HepG2 (cell line): ENCODE results near the gene CALN1. TPM values are rescaled to one million over a fixed set of nuclear protein-coding genes. Genes with fewer than 3 reads are reported as not detected.

Source experiments
- ADNP ChIP-seq: sonication (generic); formaldehyde crosslinking; IDR thresholded peaks from 2 replicates; pipeline ENCODE4 v1.4.0; 2020; ENCODE audit warnings: missing genetic modification reagents
- BCL6 ChIP-seq: IDR thresholded peaks from 2 replicates; pipeline ENCODE4 v1.6.1; 2016; ENCODE audit warnings: missing genetic modification reagents, missing compliant biosample characterization
- EEA1 ChIP-seq: sonication (generic); formaldehyde crosslinking; IDR thresholded peaks from 2 replicates; pipeline ENCODE4 v1.5.1; 2020; ENCODE audit warnings: mild to moderate bottlenecking, missing genetic modification reagents, borderline replicate concordance
- EP300 ChIP-seq, 3 experiments: sonication (generic) in 1 of 3; formaldehyde crosslinking in 1 of 3; IDR thresholded peaks; 2 replicates each; pipeline versions ENCODE4 v1.5.1 to v1.6.1; 2011 to 2020; ENCODE audit warnings: low read depth in 2 of 3, low read length in 2 of 3, borderline replicate concordance in 1 of 3, improper control_type of control experiment in 1 of 3, mild to moderate bottlenecking in 1 of 3, missing genetic modification reagents in 1 of 3, moderate library complexity in 1 of 3
- EZH2 ChIP-seq: conservative IDR thresholded peaks from 2 replicates; pipeline ENCODE4 v1.6.1; 2012; ENCODE audit warnings: mild to moderate bottlenecking, low read depth, low read length, moderate library complexity
- HNRNPLL ChIP-seq: fragments of 200-400 bp; formaldehyde crosslinking; IDR thresholded peaks from 2 replicates; pipeline ENCODE4 v1.6.1; 2017; ENCODE audit warnings: mild to moderate bottlenecking, low read depth, low read length; ENCODE audit not compliant: poor library complexity, severe bottlenecking
- IKZF4 ChIP-seq: sonication (generic); formaldehyde crosslinking; IDR thresholded peaks from 2 replicates; pipeline ENCODE4 v1.5.1; 2020; ENCODE audit warnings: borderline replicate concordance, mild to moderate bottlenecking, low read depth, missing genetic modification reagents; ENCODE audit errors: not compliant biosample characterization
- KDM5B ChIP-seq: sonication (generic); formaldehyde crosslinking; IDR thresholded peaks from 2 replicates; pipeline ENCODE4 v1.4.0; 2020; ENCODE audit warnings: missing genetic modification reagents, mild to moderate bottlenecking, borderline replicate concordance
- LCORL ChIP-seq, 2 experiments: fragments of 450-650 bp in 1 of 2; sonication (generic) in 1 of 2; formaldehyde crosslinking in 1 of 2; IDR thresholded peaks; 2 replicates each; pipeline versions ENCODE4 v1.5.0 to v1.6.1; 2017 to 2020; ENCODE audit warnings: antibody characterized with exemption in 1 of 2, missing genetic modification reagents in 1 of 2
- MAFF ChIP-seq: IDR thresholded peaks from 2 replicates; pipeline ENCODE4 v1.6.1; 2011; ENCODE audit warnings: low read depth, low read length, improper control_type of control experiment
- SNRNP70 ChIP-seq: fragments of 200-400 bp; formaldehyde crosslinking; IDR thresholded peaks from 2 replicates; pipeline ENCODE4 v1.6.1; 2017; ENCODE audit warnings: mild to moderate bottlenecking, low read depth, low read length, moderate library complexity
- XRCC5 ChIP-seq: fragments of 200-400 bp; formaldehyde crosslinking; optimal IDR thresholded peaks from 2 replicates; pipeline ENCODE3; 2017; ENCODE audit warnings: mild to moderate bottlenecking, low read length
- YEATS2 ChIP-seq: sonication (generic); formaldehyde crosslinking; IDR thresholded peaks from 2 replicates; pipeline ENCODE4 v1.4.0; 2020; ENCODE audit warnings: missing genetic modification reagents, borderline replicate concordance
- ZMYM2 ChIP-seq: sonication (generic); formaldehyde crosslinking; IDR thresholded peaks from 2 replicates; pipeline ENCODE4 v1.8.0; 2022; ENCODE audit warnings: mild to moderate bottlenecking, missing genetic modification reagents
- ZMYM3 ChIP-seq: sonication (generic); formaldehyde crosslinking; IDR thresholded peaks from 2 replicates; pipeline ENCODE4 v1.5.1; 2020; ENCODE audit warnings: mild to moderate bottlenecking, missing genetic modification reagents
- ZNF296 ChIP-seq: sonication (generic); formaldehyde crosslinking; conservative IDR thresholded peaks from 2 replicates; pipeline ENCODE4 v1.5.0; 2020; ENCODE audit warnings: mild to moderate bottlenecking, missing genetic modification reagents
- ZNF644 ChIP-seq: IDR thresholded peaks from 2 replicates; pipeline ENCODE4 v1.6.1; 2016; ENCODE audit warnings: low read depth
- ZNF720 ChIP-seq: sonication (generic); formaldehyde crosslinking; IDR thresholded peaks from 2 replicates; pipeline ENCODE4 v1.4.0; 2020; ENCODE audit warnings: missing genetic modification reagents
- ZNF83 ChIP-seq: sonication (generic); formaldehyde crosslinking; IDR thresholded peaks from 2 replicates; pipeline ENCODE4 v1.4.0; 2020; ENCODE audit warnings: missing genetic modification reagents, mild to moderate bottlenecking, borderline replicate concordance
- polyA plus RNA-seq, 8 experiments: library from polyadenylated mRNA; depleted of rRNA in 3 of 8; stranded (reverse) in 7 of 8; unstranded in 1 of 8; fragments of >200 nt; fragmentation: Illumina TruSeq in 4 of 8; extraction: Trizol in 4 of 8; gene quantifications; 2 replicates each; pipeline versions ENCODE4 v1.2.1 to v1.2.3, GENCODE V29; 2011 to 2016; ENCODE audit warnings: low read depth in 4 of 8, missing spikeins in 1 of 8, mixed read lengths in 1 of 8; ENCODE audit not compliant: insufficient read depth in 1 of 8
- total RNA-seq, 5 experiments: library from RNA; depleted of rRNA; stranded (reverse); fragments of >200 nt; fragmentation: Illumina TruSeq; extraction: Trizol; gene quantifications; 2 replicates each; pipeline ENCODE4 v1.2.3, GENCODE V29; 2016; ENCODE audit warnings: low read depth in 1 of 5
- TF ChIP-seq, protein P1 (sequence below): sonication (generic); formaldehyde crosslinking; IDR thresholded peaks from 2 replicates; pipeline ENCODE4 v1.5.0; 2020; ENCODE audit warnings: mild to moderate bottlenecking, missing genetic modification reagents, moderate library complexity
- TF ChIP-seq, protein P2 (sequence below): IDR thresholded peaks from 2 replicates; pipeline ENCODE4 v1.6.1; 2016; ENCODE audit warnings: mild to moderate bottlenecking
- TF ChIP-seq, protein P3 (sequence below): IDR thresholded peaks from 2 replicates; pipeline ENCODE4 v1.6.1; 2016; ENCODE audit warnings: missing genetic modification reagents, missing compliant biosample characterization
- TF ChIP-seq, protein P4 (sequence below): sonication (generic); formaldehyde crosslinking; IDR thresholded peaks from 2 replicates; pipeline ENCODE4 v1.5.0; 2020; ENCODE audit warnings: missing genetic modification reagents
- TF ChIP-seq, protein P5 (sequence below): IDR thresholded peaks from 2 replicates; pipeline ENCODE4 v1.6.1; 2016; ENCODE audit warnings: low read depth, control low read depth

Gene CALN1
- total and polyA plus RNA-seq, 2 of the 13 experiments (the other 11 are each of a cell fraction or from before 2014, with no cell fraction given), result not detected

DNA sequence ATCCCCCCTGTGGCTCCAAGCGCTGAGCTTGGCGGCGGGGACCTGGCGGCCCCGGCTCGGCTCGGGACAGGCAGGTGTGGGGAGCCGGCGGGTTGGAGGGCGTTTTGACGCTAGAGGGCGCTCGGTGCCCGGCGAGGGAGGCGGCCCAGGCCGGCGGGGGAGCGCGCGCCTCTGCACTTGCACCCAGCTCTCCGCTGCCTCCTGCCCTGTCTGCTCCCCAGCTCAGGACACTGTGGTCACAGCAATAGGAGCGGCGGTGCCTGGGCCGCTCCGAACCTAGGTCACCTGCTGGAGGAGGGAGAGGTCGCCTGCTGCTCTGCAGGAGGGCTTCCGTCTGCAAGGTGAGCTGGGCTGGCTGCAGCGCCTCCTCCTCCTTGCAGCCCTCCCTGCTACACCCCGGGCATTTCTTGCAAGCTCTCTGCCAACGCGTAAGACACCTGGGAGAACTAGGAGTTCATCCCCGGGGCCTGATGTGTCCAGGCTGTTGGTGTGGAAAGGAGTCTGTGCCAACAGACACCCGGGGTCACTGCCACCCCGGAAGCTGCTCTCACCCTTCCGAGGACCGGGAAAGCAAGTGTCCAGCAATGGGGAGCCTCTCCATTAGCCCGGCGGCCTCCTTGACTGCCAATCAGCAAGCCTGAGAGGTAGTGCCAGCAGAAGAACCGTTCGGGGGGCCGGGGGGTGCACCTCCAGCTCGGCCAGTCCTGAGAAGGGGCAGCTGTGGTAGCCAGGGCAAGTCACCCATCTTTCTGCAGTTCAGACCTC lies 659.8 kb downstream of the CALN1 start (continued):
- TF ChIP-seq, protein P1, sequence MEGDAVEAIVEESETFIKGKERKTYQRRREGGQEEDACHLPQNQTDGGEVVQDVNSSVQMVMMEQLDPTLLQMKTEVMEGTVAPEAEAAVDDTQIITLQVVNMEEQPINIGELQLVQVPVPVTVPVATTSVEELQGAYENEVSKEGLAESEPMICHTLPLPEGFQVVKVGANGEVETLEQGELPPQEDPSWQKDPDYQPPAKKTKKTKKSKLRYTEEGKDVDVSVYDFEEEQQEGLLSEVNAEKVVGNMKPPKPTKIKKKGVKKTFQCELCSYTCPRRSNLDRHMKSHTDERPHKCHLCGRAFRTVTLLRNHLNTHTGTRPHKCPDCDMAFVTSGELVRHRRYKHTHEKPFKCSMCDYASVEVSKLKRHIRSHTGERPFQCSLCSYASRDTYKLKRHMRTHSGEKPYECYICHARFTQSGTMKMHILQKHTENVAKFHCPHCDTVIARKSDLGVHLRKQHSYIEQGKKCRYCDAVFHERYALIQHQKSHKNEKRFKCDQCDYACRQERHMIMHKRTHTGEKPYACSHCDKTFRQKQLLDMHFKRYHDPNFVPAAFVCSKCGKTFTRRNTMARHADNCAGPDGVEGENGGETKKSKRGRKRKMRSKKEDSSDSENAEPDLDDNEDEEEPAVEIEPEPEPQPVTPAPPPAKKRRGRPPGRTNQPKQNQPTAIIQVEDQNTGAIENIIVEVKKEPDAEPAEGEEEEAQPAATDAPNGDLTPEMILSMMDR (CRISPR knock-in tag), result peak; percentile 89
- TF ChIP-seq, protein P2, sequence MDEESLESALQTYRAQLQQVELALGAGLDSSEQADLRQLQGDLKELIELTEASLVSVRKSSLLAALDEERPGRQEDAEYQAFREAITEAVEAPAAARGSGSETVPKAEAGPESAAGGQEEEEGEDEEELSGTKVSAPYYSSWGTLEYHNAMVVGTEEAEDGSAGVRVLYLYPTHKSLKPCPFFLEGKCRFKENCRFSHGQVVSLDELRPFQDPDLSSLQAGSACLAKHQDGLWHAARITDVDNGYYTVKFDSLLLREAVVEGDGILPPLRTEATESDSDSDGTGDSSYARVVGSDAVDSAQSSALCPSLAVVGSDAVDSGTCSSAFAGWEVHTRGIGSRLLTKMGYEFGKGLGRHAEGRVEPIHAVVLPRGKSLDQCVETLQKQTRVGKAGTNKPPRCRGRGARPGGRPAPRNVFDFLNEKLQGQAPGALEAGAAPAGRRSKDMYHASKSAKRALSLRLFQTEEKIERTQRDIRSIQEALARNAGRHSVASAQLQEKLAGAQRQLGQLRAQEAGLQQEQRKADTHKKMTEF (CRISPR knock-in tag), result no peak
- no peak for TF ChIP-seq YEATS2 (CRISPR knock-in tag)
- TF ChIP-seq ZNF720 (CRISPR knock-in tag), result no peak
- TF ChIP-seq, protein P3, sequence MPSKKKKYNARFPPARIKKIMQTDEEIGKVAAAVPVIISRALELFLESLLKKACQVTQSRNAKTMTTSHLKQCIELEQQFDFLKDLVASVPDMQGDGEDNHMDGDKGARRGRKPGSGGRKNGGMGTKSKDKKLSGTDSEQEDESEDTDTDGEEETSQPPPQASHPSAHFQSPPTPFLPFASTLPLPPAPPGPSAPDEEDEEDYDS (CRISPR knock-in tag), result no peak
- no peak for TF ChIP-seq EZH2
- peak; percentile 36; the same call in 1 of the 2 replicates for TF ChIP-seq EEA1 (CRISPR knock-in tag)
- TF ChIP-seq, protein P4, sequence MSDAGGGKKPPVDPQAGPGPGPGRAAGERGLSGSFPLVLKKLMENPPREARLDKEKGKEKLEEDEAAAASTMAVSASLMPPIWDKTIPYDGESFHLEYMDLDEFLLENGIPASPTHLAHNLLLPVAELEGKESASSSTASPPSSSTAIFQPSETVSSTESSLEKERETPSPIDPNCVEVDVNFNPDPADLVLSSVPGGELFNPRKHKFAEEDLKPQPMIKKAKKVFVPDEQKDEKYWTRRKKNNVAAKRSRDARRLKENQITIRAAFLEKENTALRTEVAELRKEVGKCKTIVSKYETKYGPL (CRISPR knock-in tag), result no peak
- no peak for TF ChIP-seq ZMYM2 (CRISPR knock-in tag)
- no peak for TF ChIP-seq ZNF644 (CRISPR knock-in tag)
- TF ChIP-seq ZMYM3 (CRISPR knock-in tag), result peak; percentile 69
- TF ChIP-seq KDM5B, result peak; percentile 60; the same call in 1 of the 2 replicates
- no peak for TF ChIP-seq LCORL (IDR thresholded peaks at IDR 0.05)
- peak; percentile 28; the same call in 1 of the 2 replicates for TF ChIP-seq LCORL (CRISPR knock-in tag; IDR thresholded peaks at IDR 0.05)
- peak; percentile 51 for TF ChIP-seq XRCC5
- TF ChIP-seq IKZF4 (CRISPR knock-in tag), result no peak
- TF ChIP-seq, protein P5, sequence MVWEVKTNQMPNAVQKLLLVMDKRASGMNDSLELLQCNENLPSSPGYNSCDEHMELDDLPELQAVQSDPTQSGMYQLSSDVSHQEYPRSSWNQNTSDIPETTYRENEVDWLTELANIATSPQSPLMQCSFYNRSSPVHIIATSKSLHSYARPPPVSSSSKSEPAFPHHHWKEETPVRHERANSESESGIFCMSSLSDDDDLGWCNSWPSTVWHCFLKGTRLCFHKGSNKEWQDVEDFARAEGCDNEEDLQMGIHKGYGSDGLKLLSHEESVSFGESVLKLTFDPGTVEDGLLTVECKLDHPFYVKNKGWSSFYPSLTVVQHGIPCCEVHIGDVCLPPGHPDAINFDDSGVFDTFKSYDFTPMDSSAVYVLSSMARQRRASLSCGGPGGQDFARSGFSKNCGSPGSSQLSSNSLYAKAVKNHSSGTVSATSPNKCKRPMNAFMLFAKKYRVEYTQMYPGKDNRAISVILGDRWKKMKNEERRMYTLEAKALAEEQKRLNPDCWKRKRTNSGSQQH (CRISPR knock-in tag), result 0 out of 2 replicates have a peak, but pooled peaks have one; percentile 48
- TF ChIP-seq BCL6 (CRISPR knock-in tag), result no peak
- TF ChIP-seq MAFF, result no peak
- peak; percentile 32 for TF ChIP-seq HNRNPLL
- peak; percentile 26; the same call in 1 of the 2 replicates for TF ChIP-seq ZNF83 (CRISPR knock-in tag)
- no peak for TF ChIP-seq SNRNP70
- no peak for TF ChIP-seq EP300 (IDR thresholded peaks at IDR 0.05; ENCODE audit: low read depth in 2 of 2, low read length in 2 of 2)
- no peak for TF ChIP-seq EP300 (CRISPR knock-in tag; IDR thresholded peaks at IDR 0.05; ENCODE audit: borderline replicate concordance)
- TF ChIP-seq ADNP, result no peak
- no peak for TF ChIP-seq ZNF296 (CRISPR knock-in tag)
